NT2/D1 (cell line): Measurements from ENCODE around the gene FTO.

Experiments used
- DNase-seq: peaks from one replicate; pipeline ENCODE4 v3.0.0-alpha.2; 2011; ENCODE audit warnings: low read depth, low spot score
- H3K27me3 ChIP-seq: 2 replicates; pipeline ENCODE4 v1.6.0; 2011; ENCODE audit warnings: mild to moderate bottlenecking; ENCODE audit not compliant: insufficient read length, insufficient read depth
- H3K36me3 ChIP-seq: 2 replicates; pipeline ENCODE4 v1.6.1; 2011; ENCODE audit warnings: mild to moderate bottlenecking, low read length, mixed read lengths; ENCODE audit not compliant: insufficient read depth, insufficient read length
- H3K4me1 ChIP-seq: 2 replicates; pipeline ENCODE4 v1.5.1; 2011; ENCODE audit not compliant: insufficient read depth, insufficient read length
- H3K4me3 ChIP-seq: 2 replicates; pipeline ENCODE4 v1.5.1; 2011; ENCODE audit warnings: low read depth; ENCODE audit not compliant: insufficient read length
- H3K9ac ChIP-seq: 2 replicates; pipeline ENCODE4 v1.6.0; 2011; ENCODE audit warnings: low read depth; ENCODE audit not compliant: insufficient read length
- H3K9me3 ChIP-seq: 2 replicates; pipeline ENCODE4 v1.5.1; 2011; ENCODE audit warnings: mild to moderate bottlenecking, low read length; ENCODE audit not compliant: insufficient read depth
- SUZ12 ChIP-seq: IDR thresholded peaks from 2 replicates; pipeline ENCODE4 v1.6.1; 2011; ENCODE audit not compliant: insufficient read length, insufficient read depth; ENCODE audit errors: extremely low read depth
- YY1 ChIP-seq: IDR thresholded peaks from 2 replicates; pipeline ENCODE4 v1.6.1; 2011; ENCODE audit not compliant: insufficient read length, insufficient read depth
- ZNF274 ChIP-seq: IDR thresholded peaks from 2 replicates; pipeline ENCODE4 v1.6.1; 2011; ENCODE audit warnings: mild to moderate bottlenecking, low read depth, low read length

FTO gene

GRCh38 chr16:54080524-54081008 is 376.6 kb downstream of the FTO start:
- no peak for DNase-seq

GRCh38 chr16:54086791-54087190 is 382.8 kb downstream of the FTO start:
- TF ChIP-seq ZNF274 (no peak), SUZ12 (no peak), YY1 (no peak)
- no peak overlapping the region for H3K4me3 ChIP-seq
- no peaks in the 10 kb centered on the region for H3K27me3 ChIP-seq
- no peak overlapping the region for H3K9ac ChIP-seq
- H3K4me1 ChIP-seq, result no peaks in the 10 kb centered on the region
- no peak for DNase-seq
- H3K36me3 ChIP-seq, result no peaks in the 10 kb centered on the region
- H3K9me3 ChIP-seq, result no peaks in the 10 kb centered on the region

More at GRCh38 chr16:54080524-54081008, 376.6 kb downstream of the FTO start:
- H3K36me3 ChIP-seq, result no peaks in the 10 kb centered on the region
- no peaks in the 10 kb centered on the region for H3K27me3 ChIP-seq
- no peaks in the 10 kb centered on the region for H3K4me1 ChIP-seq
- TF ChIP-seq SUZ12, result no peak
- no peak overlapping the region for H3K4me3 ChIP-seq
- no peaks in the 10 kb centered on the region for H3K9me3 ChIP-seq
- no peak overlapping the region for H3K9ac ChIP-seq

GRCh38 chr16:54090602-54091001 is 386.6 kb downstream of the FTO start:
- no peak overlapping the region for H3K4me3 ChIP-seq
- TF ChIP-seq YY1 (no peak), ZNF274 (no peak), SUZ12 (no peak)
- DNase-seq, result no peak
- H3K4me1 ChIP-seq, result no peaks in the 10 kb centered on the region
- H3K9me3 ChIP-seq, result no peaks in the 10 kb centered on the region
- no peaks in the 10 kb centered on the region for H3K36me3 ChIP-seq
- H3K9ac ChIP-seq, result no peak overlapping the region
- H3K27me3 ChIP-seq, result no peaks in the 10 kb centered on the region

- TF ChIP-seq SUZ12 (no peak), ZNF274 (no peak), YY1 (no peak)
- H3K4me3 ChIP-seq, result no peak overlapping the region
- H3K9me3 ChIP-seq, result no peaks in the 10 kb centered on the region
- H3K4me1 ChIP-seq, result no peaks in the 10 kb centered on the region
- DNase-seq, result no peak
- H3K27me3 ChIP-seq, result no peaks in the 10 kb centered on the region
- H3K36me3 ChIP-seq, result no peaks in the 10 kb centered on the region
- no peak overlapping the region for H3K9ac ChIP-seq
Measured at GRCh38 chr16:54093281-54093680, 389.3 kb downstream of the FTO start.

GRCh38 chr16:54094641-54095040 is 390.7 kb downstream of the FTO start:
- no peak for DNase-seq
- H3K9me3 ChIP-seq, result no peaks in the 10 kb centered on the region
- no peak overlapping the region for H3K9ac ChIP-seq
- no peak overlapping the region for H3K4me3 ChIP-seq
- no peaks in the 10 kb centered on the region for H3K4me1 ChIP-seq
- H3K27me3 ChIP-seq, result no peaks in the 10 kb centered on the region
- H3K36me3 ChIP-seq, result no peaks in the 10 kb centered on the region
- TF ChIP-seq ZNF274 (no peak), SUZ12 (no peak), YY1 (no peak)

GRCh38 chr16:54096607-54097006 is 392.7 kb downstream of the FTO start:
- Histone ChIP-seq H3K36me3 (no peaks in the 10 kb centered on the region), H3K4me3 (no peak overlapping the region), H3K9ac (no peak overlapping the region), H3K9me3 (no peaks in the 10 kb centered on the region), H3K4me1 (no peaks in the 10 kb centered on the region), H3K27me3 (no peaks in the 10 kb centered on the region)
- no peak for DNase-seq
- no peak for TF ChIP-seq YY1
- no peak for TF ChIP-seq ZNF274
- TF ChIP-seq SUZ12, result no peak

- no peak for DNase-seq
- Histone ChIP-seq H3K27me3 (no peaks in the 10 kb centered on the region), H3K9me3 (no peaks in the 10 kb centered on the region), H3K4me3 (no peak overlapping the region), H3K9ac (no peak overlapping the region), H3K4me1 (no peaks in the 10 kb centered on the region), H3K36me3 (no peaks in the 10 kb centered on the region)
- TF ChIP-seq SUZ12, result no peak
- TF ChIP-seq ZNF274, result no peak
- no peak for TF ChIP-seq YY1
Measured at GRCh38 chr16:54097774-54098173, 393.8 kb downstream of the FTO start.

- no peak for TF ChIP-seq SUZ12
- TF ChIP-seq YY1, result no peak
- TF ChIP-seq ZNF274, result no peak
- DNase-seq, result no peak
- Histone ChIP-seq H3K9me3 (no peaks in the 10 kb centered on the region), H3K27me3 (no peaks in the 10 kb centered on the region), H3K36me3 (no peaks in the 10 kb centered on the region), H3K9ac (no peak overlapping the region), H3K4me3 (no peak overlapping the region), H3K4me1 (no peaks in the 10 kb centered on the region)
Measured at GRCh38 chr16:54098247-54098646, 394.3 kb downstream of the FTO start.
